Frontal cortex (tissue), 1 donor: ENCODE data around the gene MYLK3. TPM values are rescaled to one million over a fixed set of nuclear protein-coding genes. Genes with fewer than 3 reads are reported as not detected.

Experiments used
- total RNA-seq: library from RNA; depleted of rRNA; stranded (reverse); fragments of >200 nt; gene quantifications from one replicate; pipeline ENCODE4 v1.2.3, GENCODE V29; 2014

MYLK3 gene
- total RNA-seq, 1 donor from 2014 or later = 0.41 TPM

Other genes starting within 250 kb of the MYLK3 start
- gene SHCBP1, start 127.0 kb downstream of the MYLK3 start, total RNA-seq = 1.2 TPM
- gene VPS35, start 59.2 kb downstream of the MYLK3 start, total RNA-seq = 183 TPM
- 6.5 TPM for gene ORC6, start 58.7 kb downstream of the MYLK3 start, total RNA-seq
- gene C16orf87, start 82.8 kb upstream of the MYLK3 start, total RNA-seq = 40.8 TPM
- 19.6 TPM for gene GPT2, start 136.0 kb upstream of the MYLK3 start, total RNA-seq
- 128 TPM for gene DNAJA2, start 225.3 kb upstream of the MYLK3 start, total RNA-seq